GM23338 (cell line): ENCODE measurements around the gene SUMF1. TPM values are rescaled to one million over a fixed set of nuclear protein-coding genes. Genes with fewer than 3 reads are reported as not detected.

Source experiments
- ATAC-seq: fragments of 200-7000 bp; cut with Tn5 transposase; 3 replicates; pipeline ENCODE4 v1.9.1; 2020
- DNase-seq: peaks from one replicate; pipeline ENCODE4 v3.0.0-alpha.2; 2015; ENCODE audit warnings: low spot score
- H2AFZ ChIP-seq: fragments of 200-600 bp; sonication (generic); 2 replicates; pipeline ENCODE4 v1.8.0; 2016; ENCODE audit warnings: antibody characterized with exemption, mild to moderate bottlenecking, moderate library complexity
- H3F3A ChIP-seq: fragments of 200-600 bp; sonication (generic); replicated peaks from 2 replicates; pipeline ENCODE4 v1.8.0; 2017; ENCODE audit warnings: antibody characterized with exemption, mixed run types, low read depth
- H3K27ac ChIP-seq: fragments of 200-600 bp; sonication (generic); 2 replicates; pipeline ENCODE4 v1.6.1; 2016; ENCODE audit warnings: low read depth
- H3K27me3 ChIP-seq: fragments of 200-600 bp; sonication (generic); 2 replicates; pipeline ENCODE4 v1.8.0; 2016; ENCODE audit warnings: mild to moderate bottlenecking, mixed run types, moderate library complexity; ENCODE audit not compliant: insufficient read depth
- H3K36me3 ChIP-seq: fragments of 200-600 bp; sonication (generic); 2 replicates; pipeline ENCODE4 v1.8.0; 2016; ENCODE audit warnings: mild to moderate bottlenecking; ENCODE audit not compliant: insufficient read depth
- H3K4me1 ChIP-seq: fragments of 200-600 bp; sonication (generic); 2 replicates; pipeline ENCODE4 v1.8.0; 2016; ENCODE audit warnings: mild to moderate bottlenecking, moderate library complexity; ENCODE audit not compliant: insufficient read depth
- H3K4me2 ChIP-seq: fragments of 200-600 bp; sonication (generic); 2 replicates; pipeline ENCODE4 v1.7.1; 2017; ENCODE audit warnings: mixed run types
- H3K4me3 ChIP-seq: fragments of 200-600 bp; sonication (generic); 2 replicates; pipeline ENCODE4 v1.6.1; 2016; ENCODE audit warnings: mixed run types
- H3K79me2 ChIP-seq: fragments of 200-600 bp; sonication (generic); replicated peaks from 2 replicates; pipeline ENCODE4 v1.8.0; 2017; ENCODE audit warnings: mild to moderate bottlenecking; ENCODE audit not compliant: insufficient read depth
- H3K9me2 ChIP-seq: fragments of 200-600 bp; sonication (generic); 2 replicates; pipeline ENCODE4 v1.8.0; 2017; ENCODE audit not compliant: insufficient read depth
- H4K20me1 ChIP-seq: fragments of 200-600 bp; sonication (generic); replicated peaks from 2 replicates; pipeline ENCODE4 v1.8.0; 2017; ENCODE audit warnings: mild to moderate bottlenecking; ENCODE audit not compliant: insufficient read depth
- H3K27ac Mint-ChIP-seq: 2 replicates; pipeline ENCODE4 v1.8.0; 2020; ENCODE audit warnings: inconsistent platforms, mild to moderate bottlenecking, moderate library complexity, mixed read lengths
- H3K27me3 Mint-ChIP-seq: 3 replicates; pipeline ENCODE4 v1.8.0; 2022; ENCODE audit warnings: low read depth, mild to moderate bottlenecking, moderate library complexity, mixed read lengths, inconsistent platforms; ENCODE audit not compliant: insufficient read depth, poor library complexity
- H3K36me3 Mint-ChIP-seq: 3 replicates; pipeline ENCODE4 v1.8.0; 2021; ENCODE audit warnings: low read depth, mild to moderate bottlenecking, inconsistent platforms, moderate library complexity, mixed read lengths
- H3K4me1 Mint-ChIP-seq: 3 replicates; pipeline ENCODE4 v1.8.0; 2020; ENCODE audit warnings: mild to moderate bottlenecking, inconsistent platforms, mixed read lengths
- H3K4me3 Mint-ChIP-seq: 3 replicates; pipeline ENCODE4 v1.8.0; 2021; ENCODE audit warnings: moderate library complexity, mild to moderate bottlenecking, inconsistent platforms, mixed read lengths
- H3K9me3 Mint-ChIP-seq: 3 replicates; pipeline ENCODE4 v1.8.0; 2020; ENCODE audit warnings: moderate library complexity, mild to moderate bottlenecking, inconsistent platforms, mixed read lengths
- CREB1 ChIP-seq: fragments of 250-450 bp; sonication (Bioruptor Pico); IDR thresholded peaks from 2 replicates; pipeline ENCODE4 v1.5.0; 2020; ENCODE audit warnings: low read depth, mild to moderate bottlenecking, moderate library complexity
- EZH2 ChIP-seq: fragments of 200-600 bp; sonication (generic); IDR thresholded peaks from one replicate; pipeline ENCODE4 v1.8.0; 2017; ENCODE audit warnings: antibody characterized with exemption, mild to moderate bottlenecking, low read depth; ENCODE audit not compliant: unreplicated experiment
- EZH2phosphoT487 ChIP-seq: fragments of 200-600 bp; sonication (generic); IDR thresholded peaks from one replicate; pipeline ENCODE4 v1.8.1; 2018; ENCODE audit warnings: antibody characterized with exemption; ENCODE audit not compliant: unreplicated experiment
- POLR2AphosphoS5 ChIP-seq: IDR thresholded peaks from 2 replicates; pipeline ENCODE4 v1.6.1; 2016; ENCODE audit warnings: antibody characterized with exemption, low read depth
- REST ChIP-seq: IDR thresholded peaks from one replicate; pipeline ENCODE4 v1.6.1; 2018; ENCODE audit warnings: antibody characterized with exemption; ENCODE audit not compliant: unreplicated experiment
- STAT1 ChIP-seq: IDR thresholded peaks from one replicate; pipeline ENCODE4 v1.6.1; 2016; ENCODE audit warnings: antibody characterized with exemption; ENCODE audit not compliant: unreplicated experiment
- ZNF462 ChIP-seq: fragments of 250-450 bp; sonication (Bioruptor Pico); IDR thresholded peaks from 2 replicates; pipeline ENCODE4 v1.5.0; 2020; ENCODE audit warnings: mild to moderate bottlenecking, moderate library complexity
- polyA plus RNA-seq: library from polyadenylated mRNA; unstranded; fragments of >200 nt; fragmentation: Nextera tagmentation; extraction: Ambion mirVana; gene quantifications from 2 replicates; pipeline ENCODE4 v1.2.1, GENCODE V29; 2016
- total RNA-seq: library from RNA; depleted of rRNA; stranded (reverse); fragments of >200 nt; shearing (Covaris generic); gene quantifications from 2 replicates; pipeline ENCODE4 v1.2.3, GENCODE V29; 2014

SUMF1 gene
- total and polyA plus RNA-seq, 2 experiments from 2014 or later: 6.9 to 20.3 TPM

DNA sequence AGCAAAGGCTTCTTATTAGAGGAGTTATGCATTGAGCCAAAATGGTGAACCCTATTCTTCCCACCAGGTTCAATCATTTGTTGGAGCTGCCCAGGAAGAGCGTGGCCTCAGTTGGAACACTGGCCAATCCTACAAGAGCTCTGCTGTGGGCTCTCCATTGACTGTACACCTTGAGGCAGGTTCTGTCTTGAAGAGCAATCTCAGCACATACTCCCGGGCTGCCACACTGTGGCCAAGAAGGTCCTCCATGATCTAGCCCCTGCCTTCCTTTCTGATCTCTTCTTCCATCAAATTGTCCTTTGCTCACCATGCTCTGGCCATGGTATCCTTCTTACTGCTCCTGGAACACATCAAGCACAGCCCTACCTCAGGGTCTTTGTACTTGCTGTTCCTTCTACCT, 5.7 kb upstream of the SUMF1 start:
- Histone ChIP-seq H3K27ac (no peak overlapping the region), H3F3A (no peaks in the 10 kb centered on the region), H3K36me3 (no peaks in the 10 kb centered on the region), H3K79me2 (no peaks in the 10 kb centered on the region), H3K4me3 (no peak overlapping the region), H3K27me3 (no peaks in the 10 kb centered on the region), H4K20me1 (no peaks in the 10 kb centered on the region), H3K9me2 (0 out of 2 replicates have a peak, but pooled peaks cover 6% of the 10 kb centered on the region), H3K4me1 (0 out of 2 replicates have a peak, but pooled peaks cover 3% of the 10 kb centered on the region), H3K4me2 (no peak overlapping the region), H2AFZ (no peak overlapping the region)
- DNase-seq (no peak), ATAC-seq (no peak)
- no peaks in the 10 kb centered on the region; the same call in 2 of the 3 replicates for H3K9me3 Mint-ChIP-seq
- no peaks in the 10 kb centered on the region for H3K36me3 Mint-ChIP-seq
- peaks cover 4% of the 10 kb centered on the region; the same call in 2 of the 3 replicates for H3K4me1 Mint-ChIP-seq
- peaks cover 2% of the 10 kb centered on the region for H3K27me3 Mint-ChIP-seq
- H3K4me3 Mint-ChIP-seq: no peak overlapping the region
- no peak overlapping the region for H3K27ac Mint-ChIP-seq
- TF ChIP-seq ZNF462 (CRISPR knock-in tag) (no peak), CREB1 (CRISPR knock-in tag) (no peak), STAT1 (no peak), REST (no peak), EZH2phosphoT487 (no peak), POLR2AphosphoS5 (no peak), EZH2 (no peak)
